Mesothelial cell of epicardium (in vitro differentiated cells): ENCODE data around the gene SAP30BP. TPM values are rescaled to one million over a fixed set of nuclear protein-coding genes. Genes with fewer than 3 reads are reported as not detected.

Experiments
- DNase-seq, 2 experiments: peaks; one replicate each; pipeline ENCODE4 v3.0.0; 2021; ENCODE audit warnings: low spot score in 2 of 2; ENCODE audit not compliant: unreplicated experiment in 2 of 2
- H3K27ac Mint-ChIP-seq: 2 replicates; pipeline ENCODE4 v1.8.0; 2021; ENCODE audit warnings: mixed read lengths
- H3K27me3 Mint-ChIP-seq: 2 replicates; pipeline ENCODE4 v1.8.0; 2021; ENCODE audit warnings: low read depth, mixed read lengths
- H3K36me3 Mint-ChIP-seq: 2 replicates; pipeline ENCODE4 v1.8.0; 2021; ENCODE audit warnings: mixed read lengths
- H3K4me1 Mint-ChIP-seq: 2 replicates; pipeline ENCODE4 v1.8.0; 2021; ENCODE audit warnings: mixed read lengths
- H3K4me3 Mint-ChIP-seq: 2 replicates; pipeline ENCODE4 v1.8.0; 2021; ENCODE audit warnings: mild to moderate bottlenecking, moderate library complexity, mixed read lengths
- H3K9me3 Mint-ChIP-seq: 2 replicates; pipeline ENCODE4 v1.8.0; 2021; ENCODE audit warnings: mixed read lengths
- CTCF ChIP-seq: fragments of 200-600 bp; sonication (generic); IDR thresholded peaks from one replicate; pipeline ENCODE4 v1.5.0; 2021; ENCODE audit warnings: antibody characterized with exemption; ENCODE audit not compliant: unreplicated experiment
- total RNA-seq: library from RNA; stranded (reverse); gene quantifications from 3 replicates; pipeline ENCODE4 v1.2.1, GENCODE V29; 2021

SAP30BP gene
- total RNA-seq, 1 donor from 2014 or later = 96.0 TPM

- no peak for TF ChIP-seq CTCF
- peaks cover 5% of the 10 kb centered on the region for H3K4me1 Mint-ChIP-seq
- no peak overlapping the region for H3K27ac Mint-ChIP-seq
- no peak overlapping the region for H3K4me3 Mint-ChIP-seq
- H3K36me3 Mint-ChIP-seq = peaks cover 16% of the 10 kb centered on the region
- no peaks in the 10 kb centered on the region for H3K27me3 Mint-ChIP-seq
- H3K9me3 Mint-ChIP-seq = no peaks in the 10 kb centered on the region
- no peak for DNase-seq
These were observed 6.3 kb downstream of the SAP30BP start for GRCh38 chr17:75673487-75673886.

- Mint-ChIP-seq H3K27me3 (no peaks in the 10 kb centered on the region), H3K9me3 (no peaks in the 10 kb centered on the region), H3K4me1 (peaks cover 12% of the 10 kb centered on the region), H3K27ac (no peak overlapping the region), H3K4me3 (no peak overlapping the region), H3K36me3 (peaks cover 16% of the 10 kb centered on the region)
- TF ChIP-seq CTCF = no peak
- DNase-seq = no peak
These were observed 9.3 kb downstream of the SAP30BP start for GRCh38 chr17:75676461-75676860.

- H3K27ac Mint-ChIP-seq = peak overlapping the region; percentile 47
- peaks cover 17% of the 10 kb centered on the region for H3K36me3 Mint-ChIP-seq
- no peak for DNase-seq
- no peaks in the 10 kb centered on the region for H3K9me3 Mint-ChIP-seq
- H3K4me1 Mint-ChIP-seq = peaks cover 29% of the 10 kb centered on the region
- no peak overlapping the region for H3K4me3 Mint-ChIP-seq
- H3K27me3 Mint-ChIP-seq = no peaks in the 10 kb centered on the region
- no peak for TF ChIP-seq CTCF
These were observed 12.6 kb downstream of the SAP30BP start for GRCh38 chr17:75679706-75680211.

- Mint-ChIP-seq H3K27ac (peak overlapping the region; percentile 47), H3K36me3 (peaks cover 17% of the 10 kb centered on the region), H3K9me3 (no peaks in the 10 kb centered on the region), H3K4me1 (peaks cover 36% of the 10 kb centered on the region), H3K4me3 (no peak overlapping the region), H3K27me3 (no peaks in the 10 kb centered on the region)
- DNase-seq = no peak
- no peak for TF ChIP-seq CTCF
These were observed 13.3 kb downstream of the SAP30BP start for GRCh38 chr17:75680431-75680830.

GRCh38 chr17:75681289-75681688, 14.2 kb downstream of the SAP30BP start:
- Mint-ChIP-seq H3K4me1 (peaks cover 43% of the 10 kb centered on the region), H3K9me3 (no peaks in the 10 kb centered on the region), H3K27ac (peak overlapping the region; percentile 47), H3K36me3 (peaks cover 17% of the 10 kb centered on the region), H3K4me3 (no peak overlapping the region), H3K27me3 (no peaks in the 10 kb centered on the region)
- no peak for DNase-seq
- TF ChIP-seq CTCF = no peak

- no peaks in the 10 kb centered on the region for H3K9me3 Mint-ChIP-seq
- no peak for DNase-seq
- H3K36me3 Mint-ChIP-seq = peaks cover 15% of the 10 kb centered on the region
- H3K4me3 Mint-ChIP-seq = no peak overlapping the region
- no peak for TF ChIP-seq CTCF
- no peaks in the 10 kb centered on the region for H3K27me3 Mint-ChIP-seq
- H3K27ac Mint-ChIP-seq = peak overlapping the region; percentile 98
- peaks cover 55% of the 10 kb centered on the region for H3K4me1 Mint-ChIP-seq
These were observed 16.4 kb downstream of the SAP30BP start for GRCh38 chr17:75683583-75683982.
